NCI-H226 (cell line): ENCODE results near the gene U2AF1L4.
"Not testable (repeated sequence)": the region's sequence is repeated elsewhere in the genome, so short reads cannot be mapped to it uniquely, and the experiment has no call there.

Experiments
- DNase-seq: peaks from one replicate; pipeline ENCODE4 v3.0.0-alpha.2; 2015

Gene U2AF1L4

GRCh38 chr19:35724560-35724959, 20.7 kb downstream of the U2AF1L4 start:
- no peak for DNase-seq

DNA sequence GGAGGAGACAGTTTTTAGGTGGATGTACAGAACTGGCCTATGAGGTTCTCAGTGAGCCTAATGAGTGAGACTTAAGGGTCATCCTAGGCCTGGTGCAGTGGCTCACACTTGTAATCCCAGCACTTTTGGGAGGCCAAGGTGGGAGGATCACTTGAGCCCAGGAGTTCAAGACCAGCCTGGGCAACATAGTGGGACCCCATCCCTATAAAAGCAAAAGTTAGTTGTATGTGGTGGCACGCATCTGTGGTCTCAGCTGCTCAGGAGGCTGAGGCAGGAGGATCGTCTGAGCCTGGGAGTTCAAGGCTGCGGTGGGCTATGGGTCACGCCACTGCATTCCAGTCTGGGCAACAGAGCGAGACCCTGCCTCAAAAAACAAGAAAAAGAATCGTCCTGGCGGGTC, 21.1 kb downstream of the U2AF1L4 start:
- DNase-seq: not testable (repeated sequence)

GRCh38 chr19:35723671-35724070, 21.5 kb downstream of the U2AF1L4 start:
- no peak for DNase-seq

DNA sequence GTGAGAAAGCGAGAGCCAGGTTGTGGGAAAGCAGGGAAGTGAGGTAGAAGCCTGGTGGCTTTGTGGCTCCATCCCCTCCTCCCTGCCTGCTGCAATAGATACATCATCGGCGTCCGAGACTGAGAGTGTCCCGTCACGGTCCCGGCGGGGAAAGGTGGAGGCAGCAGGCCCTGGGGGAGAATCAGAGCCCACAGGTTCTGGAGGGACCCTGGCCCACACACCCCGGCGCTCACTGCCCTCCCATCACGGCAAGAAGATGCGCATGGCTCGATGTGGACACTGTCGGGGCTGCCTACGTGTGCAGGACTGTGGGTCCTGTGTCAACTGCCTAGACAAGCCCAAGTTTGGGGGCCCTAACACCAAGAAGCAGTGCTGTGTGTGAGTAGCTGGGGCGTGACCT, 22.3 kb downstream of the U2AF1L4 start:
- no peak for DNase-seq

DNA sequence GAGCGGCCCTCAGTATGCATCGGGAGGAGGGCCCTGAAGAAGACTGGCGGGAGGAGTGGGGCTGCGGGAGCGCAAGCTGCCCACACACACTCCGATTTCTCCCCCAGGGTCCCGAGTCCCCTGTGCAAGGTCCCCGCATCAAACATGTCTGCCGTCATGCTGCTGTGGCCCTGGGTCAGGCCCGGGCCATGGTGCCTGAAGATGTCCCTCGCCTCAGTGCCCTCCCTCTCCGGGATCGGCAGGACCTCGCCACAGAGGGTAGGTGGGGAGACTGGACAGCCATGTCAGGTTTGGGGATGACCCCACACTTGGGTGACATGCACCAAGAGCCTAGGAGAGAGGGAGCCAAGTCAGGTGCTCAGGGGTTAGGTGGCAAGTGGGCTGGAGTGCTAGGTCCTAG, 22.8 kb downstream of the U2AF1L4 start:
- no peak for DNase-seq

DNA sequence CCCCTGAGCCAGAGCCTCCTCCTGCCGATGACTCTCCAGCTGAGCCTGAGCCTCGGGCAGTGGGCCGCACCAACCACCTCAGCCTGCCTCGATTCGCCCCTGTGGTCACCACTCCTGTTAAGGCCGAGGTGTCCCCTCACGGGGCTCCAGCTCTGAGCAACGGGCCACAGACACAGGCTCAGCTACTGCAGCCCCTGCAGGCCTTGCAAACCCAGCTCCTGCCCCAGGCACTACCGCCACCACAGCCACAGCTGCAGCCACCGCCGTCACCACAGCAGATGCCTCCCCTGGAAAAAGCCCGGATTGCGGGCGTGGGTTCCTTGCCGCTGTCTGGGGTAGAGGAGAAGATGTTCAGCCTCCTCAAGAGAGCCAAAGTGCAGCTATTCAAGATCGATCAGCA, 23.8 kb downstream of the U2AF1L4 start:
- no peak for DNase-seq

DNA sequence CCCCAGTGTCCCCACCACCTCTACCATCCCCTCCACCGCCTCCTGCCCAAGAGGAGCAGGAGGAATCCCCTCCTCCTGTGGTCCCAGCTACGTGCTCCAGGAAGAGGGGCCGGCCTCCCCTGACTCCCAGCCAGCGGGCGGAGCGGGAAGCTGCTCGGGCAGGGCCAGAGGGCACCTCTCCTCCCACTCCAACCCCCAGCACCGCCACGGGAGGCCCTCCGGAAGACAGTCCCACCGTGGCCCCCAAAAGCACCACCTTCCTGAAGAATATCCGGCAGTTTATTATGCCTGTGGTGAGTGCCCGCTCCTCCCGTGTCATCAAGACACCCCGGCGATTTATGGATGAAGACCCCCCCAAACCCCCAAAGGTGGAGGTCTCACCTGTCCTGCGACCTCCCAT, 24.6 kb downstream of the U2AF1L4 start:
- DNase-seq: no peak

- DNase-seq: no peak
Observed at GRCh38 chr19:35720163-35720524, 25.1 kb downstream of the U2AF1L4 start.

DNA sequence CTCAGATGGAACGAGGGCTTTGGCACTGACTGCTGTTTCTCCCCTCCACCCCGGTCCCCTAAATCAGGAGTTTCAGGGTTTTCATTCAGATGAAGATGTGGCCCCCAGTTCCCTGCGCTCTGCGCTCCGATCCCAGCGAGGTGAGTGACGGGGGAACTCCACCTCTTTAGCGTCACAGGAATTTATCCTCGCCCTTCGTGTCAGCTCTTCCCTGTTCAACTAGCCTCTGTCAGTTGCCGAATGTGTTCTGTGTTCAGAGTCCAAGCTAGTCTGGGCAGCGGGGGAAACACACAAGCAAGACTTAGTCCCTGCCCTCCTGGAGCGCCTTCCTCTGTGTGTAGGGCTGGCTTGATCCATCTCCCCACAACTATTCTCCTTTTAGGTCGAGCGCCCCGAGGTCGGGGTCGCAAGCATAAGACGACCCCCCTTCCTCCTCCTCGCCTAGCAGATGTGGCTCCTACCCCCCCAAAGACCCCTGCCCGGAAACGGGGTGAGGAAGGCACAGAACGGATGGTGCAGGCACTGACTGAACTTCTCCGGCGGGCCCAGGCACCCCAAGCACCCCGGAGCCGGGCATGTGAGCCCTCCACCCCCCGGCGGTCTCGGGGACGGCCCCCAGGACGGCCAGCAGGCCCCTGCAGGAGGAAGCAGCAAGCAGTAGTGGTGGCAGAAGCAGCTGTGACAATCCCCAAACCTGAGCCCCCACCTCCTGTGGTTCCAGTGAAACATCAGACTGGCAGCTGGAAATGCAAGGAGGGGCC, 25.6 kb downstream of the U2AF1L4 start:
- no peak for DNase-seq

GRCh38 chr19:35718345-35719041, 26.7 kb downstream of the U2AF1L4 start:
- DNase-seq: no peak

- DNase-seq: peak; percentile 93
Observed at GRCh38 chr19:35717665-35718344, 27.4 kb downstream of the U2AF1L4 start, which contains the start of gene KMT2B. KMT2B (plus strand) TSS chr19:35718003; CDS start chr19:35718019, 16 bp downstream.

DNA sequence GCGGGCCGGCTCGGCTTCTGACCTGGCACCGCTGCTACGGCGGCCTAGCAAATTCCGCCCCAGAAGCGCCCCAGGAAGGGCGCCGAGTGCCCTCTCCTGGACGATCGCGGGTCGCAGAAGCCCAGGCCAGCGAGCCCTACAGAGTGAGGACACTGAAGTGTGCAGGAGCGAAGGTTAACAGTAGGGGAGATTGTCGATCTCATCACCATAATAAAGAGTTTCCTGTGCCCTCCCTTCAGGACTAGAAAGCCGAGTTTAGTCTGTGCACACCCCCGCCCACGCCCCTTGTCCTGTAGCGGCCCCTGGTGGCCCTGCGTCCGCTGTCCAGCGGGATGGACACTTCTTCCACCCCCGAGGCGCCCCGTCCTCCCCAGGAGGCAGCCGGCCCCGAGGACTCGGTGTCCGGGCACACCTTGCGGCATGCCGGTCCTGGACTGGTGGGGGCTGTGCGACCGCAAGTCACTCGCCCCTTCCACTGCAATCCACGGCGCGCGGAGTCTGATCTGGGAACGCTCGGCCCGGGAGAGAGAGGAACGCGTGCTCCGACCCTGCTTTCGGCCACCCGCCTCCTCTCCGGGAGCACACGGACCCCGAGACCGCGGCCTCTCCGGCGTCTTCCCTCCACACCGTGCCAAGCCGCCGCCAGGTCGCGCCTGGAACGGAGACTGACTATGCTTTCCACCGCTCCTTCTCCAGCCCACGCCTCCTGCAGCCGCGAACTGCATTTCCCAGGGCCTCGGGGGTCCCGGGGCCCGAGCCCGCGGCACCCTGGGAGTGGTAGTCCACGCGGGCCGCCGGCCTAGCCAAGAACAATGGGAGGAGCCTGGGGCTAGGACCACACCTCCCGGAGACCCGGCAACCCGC, 28.2 kb downstream of the U2AF1L4 start:
- DNase-seq: peak; percentile 79

- peak; percentile 36 for DNase-seq
Observed at GRCh38 chr19:35715981-35716800, 29.0 kb downstream of the U2AF1L4 start.

DNA sequence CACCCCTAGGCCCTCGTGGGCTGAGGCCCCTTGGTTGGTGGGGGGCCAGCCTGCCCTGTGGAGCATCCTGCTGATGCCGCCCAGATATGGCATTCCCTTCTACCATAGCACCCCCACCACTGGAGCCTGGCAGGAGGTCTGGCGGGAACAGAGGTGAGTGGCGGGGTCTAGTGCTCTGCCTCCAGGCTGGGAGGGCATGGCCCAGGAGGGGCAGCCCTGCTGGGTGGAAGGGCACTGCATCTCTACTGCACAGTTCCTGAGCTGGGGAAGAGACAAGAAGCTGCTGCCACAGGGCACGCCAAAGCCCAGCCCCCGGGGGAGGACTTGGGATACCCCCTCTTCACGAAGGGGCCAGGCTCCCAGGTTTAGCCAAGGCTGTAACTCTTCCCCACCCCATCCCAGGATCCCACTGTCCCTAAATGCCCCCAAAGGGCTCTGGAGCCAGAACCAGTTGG, 29.8 kb downstream of the U2AF1L4 start:
- DNase-seq: no peak

- DNase-seq: no peak
Observed at GRCh38 chr19:35714601-35715354, 30.4 kb downstream of the U2AF1L4 start.

- no peak for DNase-seq
Observed at GRCh38 chr19:35713904-35714495, 31.2 kb downstream of the U2AF1L4 start.

GRCh38 chr19:35713506-35713850, 31.7 kb downstream of the U2AF1L4 start:
- DNase-seq: no peak

- no peak for DNase-seq
Observed at GRCh38 chr19:35712567-35713505, 32.4 kb downstream of the U2AF1L4 start.
